CD4-positive, alpha-beta T cell treated with Interleukin-4 for 1 hour (primary cell): ENCODE data around the gene NAA60.
"Not testable (repeated sequence)": the region's sequence is repeated elsewhere in the genome, so short reads cannot be mapped to it uniquely, and the experiment has no call there.

Source experiments
- DNase-seq, 2 donors: peaks; one replicate each; pipeline ENCODE4 v3.0.0-alpha.2; 2020 to 2022

NAA60 gene

DNA sequence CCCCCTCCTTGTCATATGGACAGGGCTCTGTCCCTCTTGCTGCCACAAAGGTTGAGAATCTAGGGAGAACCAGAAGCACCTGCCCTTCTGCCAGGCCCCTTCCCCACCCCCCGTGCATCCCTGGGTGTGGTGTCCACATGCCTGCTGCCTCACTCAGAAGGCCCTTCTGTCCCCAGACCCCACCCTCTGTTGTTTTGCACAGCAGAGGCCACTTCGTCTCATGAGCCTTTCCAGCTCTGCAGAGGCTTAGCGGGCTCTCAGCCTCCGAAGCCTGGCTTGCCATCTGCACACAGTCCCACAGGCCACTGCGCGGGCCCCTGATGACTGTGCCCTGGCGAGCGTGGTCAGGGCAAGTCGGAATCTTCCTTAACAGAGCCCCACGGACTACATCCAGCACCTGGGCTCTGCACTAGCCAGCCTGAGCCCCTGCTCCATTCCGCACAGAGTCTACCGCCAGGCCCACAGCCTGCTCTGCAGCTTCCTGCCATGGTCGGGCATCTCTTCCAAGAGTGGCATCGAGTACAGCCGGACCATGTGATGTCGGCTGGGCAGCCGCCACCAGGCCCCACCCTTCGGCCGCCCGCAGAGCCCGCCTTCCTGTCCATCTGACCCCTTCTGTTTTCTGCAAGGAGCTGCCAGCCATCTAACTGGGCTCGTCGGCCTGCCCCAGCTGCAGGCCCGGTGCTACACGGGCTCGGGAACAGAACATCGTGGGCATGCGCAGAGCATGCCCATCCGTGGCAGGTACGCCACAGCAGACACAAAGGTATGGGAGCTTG, 41.0 kb downstream of the NAA60 start:
- no peak for DNase-seq

- DNase-seq: no peak
Measured at GRCh38 chr16:3485097-3485745, 41.7 kb downstream of the NAA60 start.

GRCh38 chr16:3485821-3486505, 42.5 kb downstream of the NAA60 start:
- no peak for DNase-seq

DNA sequence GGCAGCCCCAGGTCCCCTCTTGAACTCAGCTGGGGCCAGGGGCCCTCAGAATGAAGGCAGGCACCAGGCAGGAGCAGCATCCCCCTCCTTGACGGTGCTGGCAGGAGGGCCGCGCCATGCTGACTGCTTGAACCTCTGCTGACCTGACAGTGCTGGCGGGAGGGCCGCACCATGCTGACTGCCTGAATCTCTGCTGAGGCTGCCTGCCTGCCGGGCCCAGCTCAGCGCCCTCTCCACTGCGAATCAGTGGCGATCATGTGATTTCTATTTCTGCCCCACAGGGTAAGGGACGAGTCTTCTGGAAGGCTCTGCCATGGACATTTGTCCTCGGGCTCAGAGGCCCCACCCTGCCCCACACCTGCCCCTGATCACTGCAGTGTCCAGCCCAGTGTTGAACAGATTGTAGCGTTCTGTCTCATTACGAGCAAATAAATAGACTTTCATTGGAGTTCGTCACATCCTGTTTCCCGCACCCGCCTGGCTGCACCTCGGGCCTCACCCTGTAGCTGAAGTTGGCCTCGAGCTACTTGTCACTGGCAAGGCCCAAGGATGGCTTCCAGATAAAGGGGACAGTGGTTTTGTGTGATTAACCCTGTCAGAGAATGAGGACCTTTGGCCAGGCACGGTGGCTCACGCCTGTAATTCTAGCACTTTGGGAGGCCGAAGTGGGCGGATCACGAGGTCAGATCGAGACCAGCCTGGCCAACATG, 43.2 kb downstream of the NAA60 start:
- no peak for DNase-seq

DNA sequence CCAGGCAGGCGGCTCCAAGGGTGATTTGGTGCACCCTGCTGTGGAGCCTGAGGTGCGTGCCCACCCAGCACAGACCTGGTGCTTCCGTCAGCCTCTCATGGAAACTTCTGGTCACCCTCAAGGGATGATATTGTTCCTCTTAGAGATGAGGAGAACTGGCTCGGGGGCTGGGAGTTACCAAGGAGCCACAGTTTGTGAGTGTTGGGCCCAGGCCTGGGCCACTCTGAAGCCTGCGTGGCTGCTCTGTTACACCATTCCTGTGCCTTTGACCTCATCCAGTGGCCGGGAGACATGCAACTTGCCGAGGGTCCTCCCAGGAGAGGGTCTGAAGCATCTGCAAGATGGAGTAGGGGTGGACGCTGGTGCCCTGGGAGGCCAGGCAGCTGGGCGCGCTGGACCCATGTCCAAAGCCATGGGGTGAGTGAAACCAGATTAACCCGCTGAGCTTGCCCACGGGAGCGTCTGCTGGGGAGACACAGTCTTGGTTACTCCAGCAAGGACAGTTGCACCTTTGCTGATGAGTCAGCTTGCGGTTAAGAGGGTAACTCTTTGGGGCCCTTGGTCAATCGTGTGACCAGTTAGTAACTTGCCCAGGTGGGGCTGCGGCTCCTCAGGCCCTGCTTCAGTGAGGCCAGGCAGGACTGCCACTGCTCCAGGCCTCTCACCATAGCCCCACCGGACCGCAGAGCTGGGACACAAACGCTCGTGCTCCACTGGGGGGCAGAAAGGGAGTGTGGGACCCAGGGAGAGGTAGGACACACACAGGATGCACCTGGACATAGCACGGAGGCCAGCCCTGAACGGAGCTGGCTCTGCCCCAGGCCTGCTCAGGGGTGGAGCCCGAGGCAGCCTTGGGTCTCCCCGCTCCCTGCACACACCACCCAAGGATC, 44.3 kb downstream of the NAA60 start:
- DNase-seq: no peak

- no peak for DNase-seq
Measured at GRCh38 chr16:3488801-3489200, 45.3 kb downstream of the NAA60 start.

- no peak for DNase-seq
Measured at GRCh38 chr16:3490911-3491629, 47.6 kb downstream of the NAA60 start.

DNA sequence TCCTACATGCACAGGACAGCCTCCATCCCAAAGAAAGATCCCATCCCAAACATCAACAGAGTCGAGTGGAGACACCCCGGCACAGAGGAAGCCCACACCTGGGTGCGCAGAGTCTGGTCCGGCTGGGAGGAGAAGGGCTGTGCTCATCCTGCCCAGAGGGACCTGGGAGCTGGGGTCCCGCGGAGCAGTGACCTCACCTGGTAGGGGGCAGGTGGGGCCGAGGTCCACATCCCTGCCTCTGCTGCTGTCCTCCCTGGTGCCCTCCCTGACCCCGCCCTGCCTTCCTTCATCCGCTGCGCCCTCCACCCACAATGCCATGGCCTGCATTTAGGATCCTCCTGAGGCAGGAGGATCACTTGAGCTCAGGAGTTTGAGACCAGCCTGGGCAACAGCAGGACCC, 48.9 kb downstream of the NAA60 start:
- no peak for DNase-seq

DNA sequence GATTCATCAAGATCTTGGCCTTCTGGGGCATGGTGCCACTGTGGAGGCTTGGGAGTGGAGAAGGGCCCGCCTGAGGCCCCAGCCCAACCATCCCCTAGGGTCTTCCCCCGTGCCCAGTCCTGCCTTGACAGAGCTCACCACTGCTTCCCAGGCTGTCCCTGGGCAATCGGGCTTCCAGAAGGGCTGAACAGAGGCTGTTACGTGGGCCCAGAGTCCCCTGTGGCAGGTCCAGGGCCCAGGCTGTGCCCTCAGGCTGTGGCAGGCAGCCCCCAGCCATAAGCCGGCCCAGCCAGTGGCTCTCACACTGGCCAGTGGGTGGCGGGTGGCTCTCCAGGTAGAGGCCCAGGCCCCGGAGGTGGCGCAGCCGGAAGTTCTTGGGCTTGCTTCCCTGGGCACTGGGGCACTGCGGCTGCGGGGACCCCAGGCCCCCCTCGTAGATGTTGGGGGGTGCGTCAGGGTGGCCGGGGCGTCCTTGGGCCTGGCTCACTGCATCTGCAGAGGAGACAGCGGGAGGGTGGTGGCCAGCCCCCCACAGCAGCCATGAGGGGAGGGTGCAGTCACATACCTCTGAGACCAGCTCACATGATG, 51.0 kb downstream of the NAA60 start:
- DNase-seq: no peak

GRCh38 chr16:3495176-3495575, 51.7 kb downstream of the NAA60 start, which contains the start of gene C16orf90:
Gene C16orf90, minus strand, starts transcription at chr16:3495489. Its CDS starts 68 bp downstream, at chr16:3495421.
- DNase-seq: no peak

- no peak for DNase-seq
Measured at GRCh38 chr16:3496386-3496785, 52.9 kb downstream of the NAA60 start.

DNA sequence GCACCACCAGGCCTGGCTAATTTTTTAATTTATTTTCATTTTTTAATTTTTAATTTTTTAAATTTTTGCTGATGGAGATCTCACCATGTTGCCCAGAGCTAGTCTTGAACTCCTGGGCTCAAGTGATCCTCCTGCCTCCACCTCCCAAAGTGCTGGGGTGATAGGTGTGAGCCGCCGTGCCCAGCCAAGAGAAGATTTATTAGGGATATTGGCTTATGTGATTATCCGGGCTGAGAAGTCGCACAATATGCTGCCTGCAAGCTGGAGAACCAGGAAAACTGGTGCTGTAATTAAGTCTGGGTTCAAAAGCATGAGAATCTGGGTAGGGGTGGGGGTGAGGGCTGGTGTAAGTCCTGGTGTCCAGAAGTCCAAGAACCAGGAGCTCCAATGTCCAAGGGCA, 54.3 kb downstream of the NAA60 start:
- DNase-seq: no peak

- no peak for DNase-seq
Measured at GRCh38 chr16:3498988-3499387, 55.5 kb downstream of the NAA60 start.

- DNase-seq: not testable (repeated sequence)
Measured at GRCh38 chr16:3501412-3501761, 57.9 kb downstream of the NAA60 start.

GRCh38 chr16:3501783-3502400, 58.4 kb downstream of the NAA60 start:
- no peak for DNase-seq

- DNase-seq: peak; percentile 76 to 83
Measured at GRCh38 chr16:3503523-3503922, 60.0 kb downstream of the NAA60 start.

DNA sequence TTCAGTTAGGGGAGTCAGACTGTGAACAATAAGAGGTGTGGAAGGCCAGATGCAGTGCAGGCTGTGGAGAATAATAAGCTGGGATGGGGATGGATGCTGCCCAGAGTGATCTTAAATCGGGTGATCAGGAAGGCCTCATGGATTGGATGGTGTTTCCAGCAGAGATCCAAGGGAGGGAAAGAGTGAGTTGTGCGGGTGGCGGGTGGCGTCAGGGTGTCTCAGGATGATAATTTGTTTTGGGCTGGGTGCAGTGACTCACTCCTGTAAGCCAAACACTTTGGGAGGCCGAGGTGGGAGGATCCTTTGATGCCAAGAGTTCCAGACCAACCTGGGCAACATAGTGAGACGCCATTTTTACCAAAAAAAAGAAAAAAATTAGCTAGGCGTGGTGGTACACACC, 65.3 kb downstream of the NAA60 start:
- no peak for DNase-seq

- peak; percentile 71 to 76 for DNase-seq
Measured at GRCh38 chr16:3509470-3509928, 66.0 kb downstream of the NAA60 start.

DNA sequence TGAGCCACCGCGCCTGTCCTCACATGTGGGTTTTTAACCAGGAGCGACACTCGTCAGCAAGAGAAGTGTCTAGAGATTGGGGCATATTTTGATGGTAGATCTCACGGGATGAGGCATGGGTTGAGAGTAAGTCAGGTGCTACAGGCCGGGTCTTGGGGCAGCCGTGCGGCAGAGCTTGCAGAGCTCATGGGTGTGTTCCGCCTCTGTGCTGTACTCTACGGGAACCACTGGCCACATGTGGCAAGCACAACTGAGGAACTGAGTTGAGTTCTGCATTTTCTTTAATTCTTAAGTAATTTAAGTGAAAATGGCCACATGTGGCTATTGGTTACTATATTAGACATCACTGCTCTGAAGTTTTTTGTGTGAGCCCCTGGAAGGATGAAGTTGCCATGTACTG, 66.9 kb downstream of the NAA60 start:
- DNase-seq: no peak
